HEK293T (cell line): ENCODE data around the gene OR11H7.

Experiments
- BHLHE40 ChIP-seq: fragments of 450-650 bp; IDR thresholded peaks from 2 replicates; pipeline ENCODE4 v1.6.1; 2016; ENCODE audit warnings: mild to moderate bottlenecking, moderate library complexity, borderline replicate concordance
- CTBP1 ChIP-seq: fragments of 450-650 bp; IDR thresholded peaks from 2 replicates; pipeline ENCODE4 v1.6.1; 2016; ENCODE audit warnings: borderline replicate concordance
- FOXK2 ChIP-seq: fragments of 450-650 bp; IDR thresholded peaks from 2 replicates; pipeline ENCODE4 v1.6.1; 2016; ENCODE audit warnings: mild to moderate bottlenecking
- FOXM1 ChIP-seq: fragments of 450-650 bp; IDR thresholded peaks from 2 replicates; pipeline ENCODE4 v1.6.1; 2017; ENCODE audit warnings: mild to moderate bottlenecking, borderline replicate concordance
- HDGF ChIP-seq: fragments of 450-650 bp; IDR thresholded peaks from 2 replicates; pipeline ENCODE4 v1.6.1; 2017; ENCODE audit warnings: antibody characterized with exemption, borderline replicate concordance
- NFRKB ChIP-seq: fragments of 450-650 bp; IDR thresholded peaks from 2 replicates; pipeline ENCODE4 v1.6.1; 2016; ENCODE audit warnings: mild to moderate bottlenecking, moderate library complexity
- SUZ12 ChIP-seq: fragments of 450-650 bp; IDR thresholded peaks from 2 replicates; pipeline ENCODE4 v1.6.1; 2016; ENCODE audit warnings: mild to moderate bottlenecking
- TARDBP ChIP-seq: fragments of 450-650 bp; IDR thresholded peaks from 2 replicates; pipeline ENCODE4 v1.6.1; 2016
- TF ChIP-seq, protein P1 (sequence below): fragments of 450-650 bp; IDR thresholded peaks from 2 replicates; pipeline ENCODE4 v1.6.1; 2016

DNA sequence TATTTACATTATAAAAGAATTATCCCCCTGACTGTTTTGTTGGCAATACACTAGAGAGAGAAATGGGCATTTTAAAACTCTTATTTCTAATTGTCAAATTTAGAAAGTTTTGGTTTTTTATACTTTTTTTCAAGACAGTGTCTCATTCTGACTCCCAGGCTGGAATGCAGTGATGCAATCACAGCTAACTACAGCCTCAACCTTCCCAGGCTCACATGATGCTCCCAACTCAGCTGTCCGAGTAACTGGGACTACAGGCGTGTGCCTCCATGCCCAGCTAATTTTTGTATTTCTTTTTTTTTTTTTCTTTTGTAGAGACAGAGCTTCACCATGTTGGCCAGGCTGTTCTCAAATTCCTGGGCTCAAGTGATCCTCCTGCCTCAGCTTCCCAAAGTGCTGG lies 13.6 kb upstream of the OR11H7 start:
- TF ChIP-seq NFRKB, result no peak
- TF ChIP-seq FOXM1, result no peak
- TF ChIP-seq TARDBP, result no peak
- TF ChIP-seq, protein P1, sequence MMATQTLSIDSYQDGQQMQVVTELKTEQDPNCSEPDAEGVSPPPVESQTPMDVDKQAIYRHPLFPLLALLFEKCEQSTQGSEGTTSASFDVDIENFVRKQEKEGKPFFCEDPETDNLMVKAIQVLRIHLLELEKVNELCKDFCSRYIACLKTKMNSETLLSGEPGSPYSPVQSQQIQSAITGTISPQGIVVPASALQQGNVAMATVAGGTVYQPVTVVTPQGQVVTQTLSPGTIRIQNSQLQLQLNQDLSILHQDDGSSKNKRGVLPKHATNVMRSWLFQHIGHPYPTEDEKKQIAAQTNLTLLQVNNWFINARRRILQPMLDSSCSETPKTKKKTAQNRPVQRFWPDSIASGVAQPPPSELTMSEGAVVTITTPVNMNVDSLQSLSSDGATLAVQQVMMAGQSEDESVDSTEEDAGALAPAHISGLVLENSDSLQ, result no peak
- no peak for TF ChIP-seq SUZ12
- no peak for TF ChIP-seq HDGF
- no peak for TF ChIP-seq BHLHE40
- TF ChIP-seq CTBP1, result no peak
- TF ChIP-seq FOXK2, result no peak
